GM18870 (cell line): ENCODE results near the gene MBP.

ENCODE experiments used
- ATAC-seq: cut with Tn5 transposase; IDR thresholded peaks from one replicate; pipeline ENCODE4 v1.9.1; 2021; ENCODE audit warnings: moderate library complexity; ENCODE audit not compliant: unreplicated experiment

The MBP gene

GRCh38 chr18:77088963-77089722, 43.4 kb downstream of the MBP start:
- ATAC-seq, result no peak

DNA sequence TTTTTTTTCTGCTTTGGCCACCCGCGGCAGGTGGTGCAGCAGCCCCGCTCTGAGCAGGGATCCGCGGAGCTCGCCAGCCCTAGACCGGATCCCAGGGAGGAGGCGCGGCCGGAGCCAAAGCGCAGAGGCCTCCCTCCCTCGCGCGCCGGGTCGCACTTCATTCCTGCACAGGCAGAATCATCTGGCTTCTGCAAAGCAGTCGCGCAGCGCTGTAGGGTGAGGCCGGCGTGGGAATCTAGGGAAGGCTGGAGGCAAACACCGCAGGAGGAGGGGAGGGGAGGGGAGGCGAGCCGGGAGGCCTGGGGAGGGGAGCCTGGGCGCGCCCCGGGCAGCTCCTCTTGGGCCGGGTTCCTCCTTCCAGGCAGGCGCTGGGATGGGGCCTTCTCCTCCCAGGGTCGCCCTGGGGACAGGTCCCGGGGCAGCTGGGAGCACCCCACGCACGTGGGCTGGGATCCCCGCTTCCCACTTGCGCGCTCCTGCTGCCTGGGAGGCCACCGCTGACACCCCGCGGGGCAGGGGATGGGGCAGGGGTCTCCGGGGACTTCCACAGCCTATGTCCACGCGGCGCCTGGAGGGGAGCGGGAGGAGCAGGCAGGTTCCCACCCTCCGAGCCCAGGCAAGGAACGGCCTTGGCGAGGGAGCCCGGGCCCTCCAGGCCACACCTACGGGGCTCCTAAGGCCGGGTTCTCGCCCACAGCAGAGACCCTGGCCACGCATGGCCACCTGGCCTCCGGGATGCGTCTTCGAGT, 45.0 kb downstream of the MBP start:
- no peak for ATAC-seq

DNA sequence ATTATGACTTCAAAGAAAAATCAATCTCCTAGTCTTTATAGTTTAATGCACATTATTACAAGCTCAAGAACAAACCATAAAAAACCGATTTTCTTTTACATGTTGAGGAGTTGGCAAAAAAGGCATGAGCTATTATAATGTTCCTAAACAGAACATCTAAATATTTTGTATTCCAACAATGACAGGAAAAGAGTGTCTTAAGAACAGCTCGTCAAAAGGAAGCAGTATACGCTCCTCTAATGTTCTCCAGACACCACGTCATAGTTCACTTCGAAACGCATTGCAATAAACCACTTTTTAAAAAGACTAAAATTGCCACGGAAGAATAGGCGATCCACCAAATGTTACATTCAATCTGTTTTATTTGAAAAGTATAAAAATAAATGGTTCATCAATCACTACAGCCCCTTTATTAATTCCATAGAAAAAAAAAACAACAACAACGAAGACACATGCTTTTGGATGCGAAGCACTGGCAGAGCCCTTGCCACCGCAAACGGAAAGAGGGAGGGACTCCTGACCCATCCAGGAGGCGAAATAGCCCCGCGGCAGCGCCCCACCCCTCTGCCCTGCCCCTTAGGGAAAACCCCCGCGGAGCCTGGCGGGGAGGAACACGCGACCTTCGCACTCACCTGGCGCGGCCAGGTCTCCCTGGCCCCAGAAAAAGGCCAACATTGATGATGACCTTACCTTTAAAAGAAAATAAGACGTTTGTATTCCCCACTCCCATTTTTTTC, 45.8 kb downstream of the MBP start:
- ATAC-seq, result no peak

- ATAC-seq, result no peak
Measured at GRCh38 chr18:77086034-77086433, 46.5 kb downstream of the MBP start.

DNA sequence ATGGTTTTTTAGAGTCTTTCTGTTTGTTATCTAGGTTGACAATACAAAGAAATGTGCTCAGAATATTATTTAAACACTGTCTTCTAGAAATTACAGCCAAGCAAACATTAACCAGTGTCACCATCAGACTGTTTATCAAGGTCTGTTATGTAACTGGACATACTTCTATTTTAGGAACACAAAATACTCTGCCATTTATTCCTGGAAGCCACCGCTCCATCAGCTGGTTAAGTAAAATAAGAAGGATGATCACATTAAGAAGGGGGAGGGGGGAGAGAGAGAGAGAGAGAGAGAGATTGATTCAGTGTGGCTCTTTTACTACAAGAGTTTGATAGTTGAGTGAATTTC, 47.9 kb downstream of the MBP start:
- ATAC-seq, result no peak

GRCh38 chr18:77082316-77082955, 50.1 kb downstream of the MBP start:
- ATAC-seq, result no peak

- ATAC-seq, result no peak
Measured at GRCh38 chr18:77081390-77081778, 51.2 kb downstream of the MBP start.

- ATAC-seq, result peak; percentile 93
Measured at GRCh38 chr18:77079954-77080682, 52.5 kb downstream of the MBP start.

DNA sequence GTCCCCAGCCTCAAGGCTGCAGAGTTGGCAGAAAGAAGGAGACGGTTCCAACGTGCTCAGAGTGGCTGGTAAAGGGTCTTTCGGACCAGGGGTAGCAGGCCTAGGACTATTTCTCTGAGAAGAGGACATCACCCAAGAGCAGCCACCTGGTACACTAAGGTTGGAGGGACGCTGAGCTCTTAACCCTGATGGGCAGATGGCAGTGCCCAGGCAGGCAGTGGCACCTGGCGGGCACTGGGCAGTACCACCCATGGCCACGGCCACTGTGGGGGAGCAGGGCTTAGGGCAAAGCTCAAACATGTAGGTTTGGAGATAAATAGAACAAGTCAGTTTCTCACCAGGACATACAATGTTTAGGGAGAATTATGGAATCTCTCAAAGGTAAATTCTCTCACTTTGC, 53.5 kb downstream of the MBP start:
- no peak for ATAC-seq

DNA sequence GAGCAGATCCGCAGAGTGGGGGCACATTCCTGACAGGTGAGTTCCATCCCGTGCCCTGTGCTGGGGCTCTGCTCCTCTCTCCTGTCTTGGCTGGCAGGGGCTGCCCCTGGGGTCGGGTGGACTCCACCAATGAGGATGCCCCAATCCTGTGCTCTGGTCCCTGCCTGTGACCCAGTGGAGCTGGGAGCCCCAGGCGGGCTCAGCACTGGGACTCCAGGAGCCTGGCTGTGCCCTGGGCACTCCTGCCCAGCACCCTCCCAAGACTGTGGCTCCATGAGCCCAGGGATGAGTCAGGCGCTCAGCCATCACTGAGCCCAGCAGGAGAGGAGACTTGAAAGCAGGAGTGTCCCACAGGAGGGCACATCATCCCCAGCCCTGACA, 53.9 kb downstream of the MBP start:
- ATAC-seq, result no peak

- ATAC-seq, result no peak
Measured at GRCh38 chr18:77077941-77078689, 54.5 kb downstream of the MBP start.

GRCh38 chr18:77077401-77077800, 55.2 kb downstream of the MBP start:
- ATAC-seq, result no peak

DNA sequence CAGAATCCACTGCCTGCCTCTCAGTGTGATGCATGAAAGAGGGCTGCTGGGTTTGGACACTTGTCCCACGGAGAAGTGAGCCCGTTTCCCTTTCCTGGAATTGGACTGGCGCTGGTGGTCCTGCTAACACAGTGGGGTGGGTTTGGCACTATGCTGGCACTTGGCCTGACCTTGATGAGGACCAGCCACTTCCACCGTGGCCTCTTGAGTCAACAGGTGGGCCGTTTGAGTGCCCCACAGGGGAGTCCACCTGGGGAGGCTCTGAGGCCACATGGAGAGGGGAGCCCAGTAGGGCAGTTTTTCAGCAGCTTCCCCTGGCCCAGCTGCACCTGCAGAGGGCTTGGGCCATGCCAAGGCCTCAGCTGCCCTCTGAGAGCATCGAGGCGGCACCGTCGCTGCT, 56.5 kb downstream of the MBP start:
- ATAC-seq, result no peak

GRCh38 chr18:77074431-77074830, 58.2 kb downstream of the MBP start:
- no peak for ATAC-seq

DNA sequence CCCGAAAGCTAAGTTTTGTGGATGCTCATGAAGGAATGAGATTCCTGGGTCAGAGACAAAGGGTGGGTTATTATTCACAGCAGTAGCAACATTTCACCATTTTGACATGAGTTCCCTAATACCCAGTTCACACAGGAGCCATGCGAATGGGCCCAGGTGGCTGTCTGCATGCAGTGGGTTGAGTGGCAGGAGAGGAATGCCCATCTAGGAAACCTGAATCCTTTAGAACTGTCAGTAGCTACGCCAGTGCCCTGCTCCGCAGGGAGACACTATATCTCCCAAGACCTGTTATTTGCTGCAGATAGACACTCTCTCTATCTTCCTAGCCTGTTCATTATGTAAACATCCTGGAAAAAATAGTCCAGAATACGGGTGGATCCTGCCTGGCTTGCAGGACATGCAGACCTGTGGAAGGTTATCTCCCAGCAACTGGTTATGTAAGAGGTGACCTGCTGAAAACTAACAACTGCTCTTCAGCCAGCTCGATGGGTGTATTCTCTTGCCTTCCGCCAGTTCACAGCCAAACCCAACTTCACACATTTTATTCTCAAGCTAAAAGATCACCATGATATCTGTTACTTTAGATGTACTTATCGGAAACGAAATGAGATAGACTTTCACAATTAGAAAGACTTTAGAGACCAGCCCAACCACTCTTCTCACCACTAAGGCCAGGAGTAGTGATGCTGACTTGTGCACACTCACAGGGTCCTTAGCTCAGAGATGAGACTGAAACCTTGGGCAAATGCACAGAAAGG, 59.1 kb downstream of the MBP start:
- ATAC-seq, result no peak

GRCh38 chr18:77072566-77072965, 60.0 kb downstream of the MBP start:
- no peak for ATAC-seq

GRCh38 chr18:77071711-77072292, 60.8 kb downstream of the MBP start:
- ATAC-seq, result no peak

GRCh38 chr18:77071061-77071460, 61.5 kb downstream of the MBP start:
- ATAC-seq, result no peak

DNA sequence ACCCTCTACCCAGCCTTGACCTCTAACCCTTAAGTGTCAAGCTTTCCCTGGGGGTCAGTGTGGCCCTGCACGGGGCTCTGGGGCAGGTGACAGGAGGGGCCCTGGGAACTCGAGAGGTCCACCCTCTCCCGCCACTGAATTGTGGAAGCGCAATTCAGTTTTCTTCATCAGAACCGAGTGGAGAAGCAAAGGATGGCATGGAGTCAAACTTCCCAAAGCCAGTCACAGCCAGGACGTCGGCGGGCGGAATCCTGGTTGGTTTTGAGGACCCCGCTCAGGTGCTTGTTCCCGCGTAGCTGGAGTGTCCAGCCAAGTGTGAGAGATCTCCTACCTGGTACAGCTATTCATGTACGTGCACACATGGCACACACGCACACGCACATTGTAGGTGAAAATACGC, 62.0 kb downstream of the MBP start:
- no peak for ATAC-seq
